H1 (cell line): ENCODE results near the gene RAB40B. TPM values are rescaled to one million over a fixed set of nuclear protein-coding genes. Genes with fewer than 3 reads are reported as not detected.

Experiments used
- CTCF ChIA-PET: fragments of 300-600 bp; sonication (Branson Sonifier 250); formaldehyde crosslinking; loops from one replicate; lab custom pipeline; 2021; ENCODE audit not compliant: partially characterized antibody; lab: Charles Lee
- POLR2A ChIA-PET: fragments of 300-600 bp; sonication (Branson Sonifier 250); formaldehyde crosslinking; loops from one replicate; lab custom pipeline; 2021; ENCODE audit warnings: inconsistent platforms; ENCODE audit not compliant: partially characterized antibody; lab: Charles Lee
- DNase-seq, 2 experiments: peaks; one replicate each; pipeline versions ENCODE4 v3.0.0 to v3.0.0-alpha.2; 2010 to 2022; ENCODE audit warnings: low spot score in 2 of 2, low read depth in 1 of 2, mixed read lengths in 1 of 2
- FAIRE-seq: peaks from 2 replicates; lab custom pipeline; 2011; peaks lifted over from hg19 to GRCh38; lab: Jason Lieb, UNC
- H2AFZ ChIP-seq: 2 replicates; pipeline ENCODE4 v1.8.1; 2012; ENCODE audit warnings: low read length, inconsistent platforms
- H2AK5ac ChIP-seq: 2 replicates; pipeline ENCODE4 v1.6.1; 2013; ENCODE audit warnings: low read depth, low read length
- H2BK120ac ChIP-seq: replicated peaks from 2 replicates; pipeline ENCODE3; 2013; ENCODE audit warnings: low read depth, low read length, inconsistent platforms
- H2BK12ac ChIP-seq: 2 replicates; pipeline ENCODE4 v1.6.1; 2013; ENCODE audit warnings: low read depth, low read length
- H2BK15ac ChIP-seq: 2 replicates; pipeline ENCODE4 v1.6.1; 2013; ENCODE audit warnings: low read length
- H2BK20ac ChIP-seq: 2 replicates; pipeline ENCODE4 v1.6.1; 2013; ENCODE audit warnings: low read length
- H2BK5ac ChIP-seq: 2 replicates; pipeline ENCODE4 v1.6.1; 2013; ENCODE audit warnings: low read depth, low read length
- H3K14ac ChIP-seq: 2 replicates; pipeline ENCODE4 v1.6.1; 2013; ENCODE audit warnings: inconsistent platforms; ENCODE audit not compliant: insufficient read length
- H3K18ac ChIP-seq: 2 replicates; pipeline ENCODE4 v1.6.1; 2013; ENCODE audit warnings: low read length; ENCODE audit errors: extremely low read depth
- H3K23ac ChIP-seq: 2 replicates; pipeline ENCODE4 v1.6.1; 2013; ENCODE audit warnings: inconsistent platforms; ENCODE audit not compliant: insufficient read length
- H3K23me2 ChIP-seq: 2 replicates; pipeline ENCODE4 v1.6.1; 2013; ENCODE audit warnings: low read depth, low read length
- H3K27ac ChIP-seq: 2 replicates; pipeline ENCODE4 v1.6.1; 2011; ENCODE audit warnings: low read depth, low read length, inconsistent platforms
- H3K27me3 ChIP-seq, 4 experiments: replicated peaks in 1 of 4; 1 replicate in 1 of 4; 2 replicates in 3 of 4; pipeline versions ENCODE4 v1.6.1 to v1.8.1; 2011 to 2013; ENCODE audit warnings: low read length in 3 of 4, mild to moderate bottlenecking in 3 of 4, inconsistent platforms in 2 of 4, mixed read lengths in 2 of 4, moderate library complexity in 1 of 4; ENCODE audit not compliant: control insufficient read depth in 3 of 4, insufficient read depth in 3 of 4; ENCODE audit errors: extremely low read depth in 1 of 4
- H3K36me3 ChIP-seq, 4 experiments: 2 replicates each; pipeline versions ENCODE4 v1.6.1 to v1.8.1; 2011 to 2013; ENCODE audit warnings: mild to moderate bottlenecking in 4 of 4, low read length in 3 of 4, moderate library complexity in 2 of 4, control low read depth in 1 of 4, inconsistent platforms in 1 of 4; ENCODE audit not compliant: insufficient read depth in 4 of 4, control insufficient read depth in 2 of 4
- H3K4ac ChIP-seq: replicated peaks from 2 replicates; pipeline ENCODE3; 2013; ENCODE audit warnings: low read length, low read depth, mixed read lengths, inconsistent platforms; ENCODE audit not compliant: insufficient read length
- H3K4me1 ChIP-seq, 4 experiments: replicated peaks in 1 of 4; 1 replicate in 1 of 4; 2 replicates in 3 of 4; pipeline versions ENCODE4 v1.6.1 to v1.8.1; 2011 to 2013; ENCODE audit warnings: low read length in 3 of 4, inconsistent platforms in 2 of 4, mixed read lengths in 1 of 4; ENCODE audit not compliant: insufficient read depth in 4 of 4, control insufficient read depth in 3 of 4
- H3K4me2 ChIP-seq, 2 experiments: 2 replicates each; pipeline versions ENCODE4 v1.6.1 to v1.8.1; 2011 to 2013; ENCODE audit warnings: low read depth in 2 of 2, low read length in 2 of 2, control low read depth in 1 of 2, inconsistent platforms in 1 of 2, mild to moderate bottlenecking in 1 of 2; ENCODE audit not compliant: insufficient read depth in 1 of 2
- H3K4me3 ChIP-seq, 4 experiments: fragments of 200-600, 300-600 bp in 1 of 4; sonication (generic), shearing (Covaris generic), sonication (Bioruptor Twin) in 1 of 4; 2 replicates each; pipeline versions ENCODE4 v1.5.1 to v1.8.1; 2011 to 2016; ENCODE audit warnings: low read length in 4 of 4, low read depth in 3 of 4, control low read depth in 2 of 4, inconsistent platforms in 2 of 4, mild to moderate bottlenecking in 2 of 4, mixed read lengths in 1 of 4, moderate library complexity in 1 of 4; ENCODE audit not compliant: insufficient read depth in 2 of 4; ENCODE audit errors: extremely low read depth in 1 of 4
- H3K56ac ChIP-seq: replicated peaks from 2 replicates; pipeline ENCODE3; 2013; ENCODE audit warnings: low read depth, mild to moderate bottlenecking, mixed read lengths, low read length, inconsistent platforms; ENCODE audit not compliant: insufficient read length
- H3K79me1 ChIP-seq: 2 replicates; pipeline ENCODE4 v1.6.1; 2013; ENCODE audit warnings: low read depth, low read length, control low read depth
- H3K79me2 ChIP-seq, 2 experiments: 2 replicates each; pipeline versions ENCODE4 v1.6.1 to v1.8.1; 2012 to 2013; ENCODE audit warnings: low read length in 2 of 2, mild to moderate bottlenecking in 2 of 2, inconsistent platforms in 1 of 2; ENCODE audit not compliant: insufficient read depth in 2 of 2, control insufficient read depth in 1 of 2
- H3K9ac ChIP-seq, 4 experiments: replicated peaks in 1 of 4; 1 replicate in 1 of 4; 2 replicates in 3 of 4; pipeline versions ENCODE4 v1.6.1 to v1.8.1; 2011 to 2013; ENCODE audit warnings: low read depth in 3 of 4, low read length in 3 of 4, control low read depth in 2 of 4, mild to moderate bottlenecking in 2 of 4, moderate library complexity in 2 of 4, inconsistent platforms in 1 of 4; ENCODE audit errors: extremely low read depth in 1 of 4
- H3K9me3 ChIP-seq, 2 experiments: 2 replicates each; pipeline versions ENCODE4 v1.6.1 to v1.8.1; 2012 to 2013; ENCODE audit warnings: mild to moderate bottlenecking in 2 of 2, moderate library complexity in 2 of 2, control low read depth in 1 of 2, inconsistent platforms in 1 of 2, low read depth in 1 of 2, low read length in 1 of 2, mixed read lengths in 1 of 2; ENCODE audit not compliant: insufficient read depth in 2 of 2
- H4K20me1 ChIP-seq, 2 experiments: replicated peaks in 1 of 2; 2 replicates each; pipeline versions ENCODE3 to v1.8.1; 2011 to 2013; ENCODE audit warnings: inconsistent platforms in 2 of 2, low read length in 2 of 2, mild to moderate bottlenecking in 1 of 2; ENCODE audit not compliant: insufficient read depth in 2 of 2, control insufficient read depth in 1 of 2
- H4K5ac ChIP-seq: 2 replicates; pipeline ENCODE4 v1.6.1; 2013; ENCODE audit warnings: low read length, low read depth, mixed read lengths, inconsistent platforms; ENCODE audit not compliant: insufficient read length
- H4K8ac ChIP-seq: 2 replicates; pipeline ENCODE4 v1.8.0; 2013; ENCODE audit warnings: mild to moderate bottlenecking, moderate library complexity, low read length, inconsistent platforms; ENCODE audit not compliant: insufficient read depth; ENCODE audit errors: extremely low read depth
- H4K91ac ChIP-seq: replicated peaks from 2 replicates; pipeline ENCODE3; 2013; ENCODE audit warnings: low read length, mixed read lengths, inconsistent platforms; ENCODE audit not compliant: insufficient read length
- CHD2 ChIP-seq: IDR thresholded peaks from 2 replicates; pipeline ENCODE4 v1.6.1; 2012; ENCODE audit warnings: low read length, improper control_type of control experiment
- CTBP2 ChIP-seq: IDR thresholded peaks from 2 replicates; pipeline ENCODE4 v1.7.0; 2011; ENCODE audit warnings: borderline replicate concordance, mild to moderate bottlenecking, moderate library complexity, mixed read lengths, low read length; ENCODE audit not compliant: insufficient read depth, insufficient read length
- KDM4A ChIP-seq: IDR thresholded peaks from one replicate; pipeline ENCODE4 v1.7.1; 2012; ENCODE audit warnings: low read depth, mild to moderate bottlenecking, moderate library complexity, low read length, inconsistent platforms; ENCODE audit not compliant: severe bottlenecking
- SIN3A ChIP-seq, 2 experiments: IDR thresholded peaks in 1 of 2; conservative IDR thresholded peaks in 1 of 2; 2 replicates each; pipeline ENCODE4 v1.6.1; 2011 to 2012; ENCODE audit warnings: low read length in 2 of 2, improper control_type of control experiment in 1 of 2, low read depth in 1 of 2, mild to moderate bottlenecking in 1 of 2
- SP2 ChIP-seq: IDR thresholded peaks from 2 replicates; pipeline ENCODE4 v1.6.1; 2012; ENCODE audit warnings: mild to moderate bottlenecking, low read length, inconsistent platforms
- TEAD4 ChIP-seq: IDR thresholded peaks from 2 replicates; pipeline ENCODE4 v1.6.1; 2012; ENCODE audit warnings: low read depth, low read length, inconsistent platforms, mixed read lengths
- WGBS, 2 experiments: shearing (Covaris generic) in 1 of 2; methylation state at CpG; one replicate each; pipeline versions ENCODE4 v1.1.6 to v1.1.7; 2013 to 2015; ENCODE audit warnings: low lambda C conversion rate in 2 of 2, mixed read lengths in 2 of 2, inconsistent platforms in 1 of 2, low coverage in 1 of 2, missing lambda C conversion rate in 1 of 2; ENCODE audit not compliant: insufficient replicate concordance in 2 of 2, insufficient coverage in 1 of 2, insufficient read length in 1 of 2; ENCODE audit errors: extremely low coverage in 1 of 2, missing lambda C conversion rate in 1 of 2; 5-methylcytosine and 5-hydroxymethylcytosine counted together
- polyA plus RNA-seq, 7 experiments: library from polyadenylated mRNA; depleted of rRNA in 3 of 7; stranded (reverse) in 5 of 7; unstranded in 2 of 7; fragments of >200 nt in 5 of 7; fragments of 200-250 nt in 2 of 7; gene quantifications; 1 replicate in 5 of 7; 2 replicates in 1 of 7; 4 replicates in 1 of 7; pipeline versions ENCODE4 v1.2.1 to v1.2.3, GENCODE V29; 2011 to 2013; ENCODE audit warnings: missing spikeins in 2 of 7, mixed read lengths in 2 of 7
- total RNA-seq: library from RNA; stranded (reverse); fragmentation: NEBNext Ultra II Directional; extraction: Animal tissue kit (Norgen Biotek cat#: 25700); gene quantifications from 2 replicates; pipeline ENCODE4 v1.2.1, GENCODE V29; 2021
- TF ChIP-seq, protein P1 (sequence below): IDR thresholded peaks from 2 replicates; pipeline ENCODE4 v1.6.1; 2012; ENCODE audit warnings: inconsistent platforms
- TF ChIP-seq, protein P2 (sequence below): IDR thresholded peaks from 2 replicates; pipeline ENCODE4 v1.6.1; 2011; ENCODE audit warnings: low read length, improper control_type of control experiment

RAB40B gene
- total and polyA plus RNA-seq, 2 of the 8 experiments (the other 6 are each of a cell fraction or from before 2014, with no cell fraction given): 3.1 to 4.6 TPM

DNA sequence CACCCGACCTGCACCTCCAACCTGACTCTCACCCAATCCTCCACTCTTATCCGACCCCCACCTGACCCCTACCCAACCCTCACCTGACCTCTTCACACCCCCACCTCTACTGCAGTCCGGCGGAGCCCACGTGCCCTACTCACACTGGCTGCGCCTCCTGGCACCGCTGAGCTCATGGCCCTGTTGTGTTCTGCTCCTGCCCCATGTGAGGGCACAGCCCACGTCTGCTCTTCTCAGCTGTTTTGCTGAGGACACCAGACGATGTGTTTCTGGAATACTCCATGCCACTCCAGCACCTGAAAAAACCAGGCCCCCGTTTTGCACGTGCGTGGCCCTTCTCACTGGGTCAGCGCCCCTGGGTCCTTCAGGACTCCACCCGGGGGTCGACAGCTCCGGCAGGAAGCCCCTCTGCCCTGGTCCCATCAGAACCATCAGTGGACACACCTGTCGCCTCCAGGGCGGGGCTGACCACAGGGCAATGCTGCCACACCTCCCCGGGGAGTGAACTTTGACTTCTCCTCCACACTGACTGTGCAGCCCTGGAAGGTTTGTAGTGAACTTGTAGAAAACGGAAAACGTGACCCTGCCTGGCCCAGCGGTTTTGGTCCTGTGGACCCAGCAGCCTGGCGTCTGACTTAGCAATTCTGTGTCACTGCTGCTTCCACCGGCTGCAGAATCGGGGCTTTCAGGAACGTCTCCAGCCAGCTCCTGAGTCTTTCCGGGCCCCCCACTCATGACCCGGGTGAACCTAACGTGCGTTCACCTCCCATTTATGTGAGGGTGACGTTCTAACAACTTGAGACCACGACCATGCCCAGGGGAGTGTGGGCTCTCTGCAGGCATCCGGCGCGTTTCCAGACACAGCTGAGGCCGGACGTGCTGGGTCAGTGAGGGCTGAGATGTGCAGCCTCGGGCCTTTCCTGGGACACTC is 5.7 kb upstream of the RAB40B start:
- ChIA-PET CTCF (interaction anchor here (1.3 to 2.2 kb wide), 3 partner anchors 8 to 71 kb away, joined by 3 to 11 read pairs (median 4); no protein-coding TSS in a partner anchor), POLR2A (interaction anchor here (0.9 to 1.1 kb wide), 2 partner anchors 9 to 27 kb away, joined by 3 read pairs; no protein-coding TSS in a partner anchor)

More for the DNA sequence above, 5.7 kb upstream of the RAB40B start:
- Histone ChIP-seq H3K79me1 (no peaks in the 10 kb centered on the region), H3K56ac (no peak overlapping the region), H3K4ac (no peak overlapping the region), H3K4me1 (peaks cover 0 to 3% (median 0%) of the 10 kb centered on the region in 4 experiments; a peak in 1 of 7 replicates), H4K5ac (no peak overlapping the region), H3K4me3 (no peak overlapping the region), H2AK5ac (no peak overlapping the region), H3K36me3 (no peaks in the 10 kb centered on the region), H2AFZ (no peak overlapping the region), H3K79me2 (no peaks in the 10 kb centered on the region), H4K20me1 (peaks cover 0 to 3% of the 10 kb centered on the region in 2 experiments), H2BK5ac (no peak overlapping the region), H3K18ac (no peak overlapping the region), H3K23me2 (peaks cover 2% of the 10 kb centered on the region; the same call in 1 of the 2 replicates), H3K27me3 (peaks cover 0 to 12% (median 3%) of the 10 kb centered on the region in 4 experiments; a peak in 4 of 7 replicates), H3K14ac (no peak overlapping the region), H3K23ac (no peak overlapping the region), H2BK120ac (no peak overlapping the region), H2BK12ac (no peak overlapping the region), H3K4me2 (no peak overlapping the region), H2BK15ac (no peak overlapping the region), H2BK20ac (no peak overlapping the region), H3K9me3 (no peaks in the 10 kb centered on the region), H3K27ac (no peak overlapping the region), H4K91ac (no peak overlapping the region), H3K9ac (no peak overlapping the region), H4K8ac (peak overlapping the region; percentile 68; the same call in 1 of the 2 replicates)
- 85% methylated on average over 31 of the region's 38 CpGs; no CpG with 5 or more reads in 1 of the 2 experiments for WGBS, 2 experiments
- TF ChIP-seq, protein P1, sequence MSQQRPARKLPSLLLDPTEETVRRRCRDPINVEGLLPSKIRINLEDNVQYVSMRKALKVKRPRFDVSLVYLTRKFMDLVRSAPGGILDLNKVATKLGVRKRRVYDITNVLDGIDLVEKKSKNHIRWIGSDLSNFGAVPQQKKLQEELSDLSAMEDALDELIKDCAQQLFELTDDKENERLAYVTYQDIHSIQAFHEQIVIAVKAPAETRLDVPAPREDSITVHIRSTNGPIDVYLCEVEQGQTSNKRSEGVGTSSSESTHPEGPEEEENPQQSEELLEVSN: no peak
- TF ChIP-seq CTBP2: no peak
- TF ChIP-seq TEAD4: no peak
- no peak for TF ChIP-seq SIN3A (conservative IDR thresholded peaks at IDR 0.05 in 1 of 2, IDR thresholded peaks at IDR 0.05 in 1 of 2; ENCODE audit: low read depth in 1 of 2, low read length in 2 of 2)
- no peak for TF ChIP-seq KDM4A
- TF ChIP-seq CHD2: no peak
- TF ChIP-seq, protein P2, sequence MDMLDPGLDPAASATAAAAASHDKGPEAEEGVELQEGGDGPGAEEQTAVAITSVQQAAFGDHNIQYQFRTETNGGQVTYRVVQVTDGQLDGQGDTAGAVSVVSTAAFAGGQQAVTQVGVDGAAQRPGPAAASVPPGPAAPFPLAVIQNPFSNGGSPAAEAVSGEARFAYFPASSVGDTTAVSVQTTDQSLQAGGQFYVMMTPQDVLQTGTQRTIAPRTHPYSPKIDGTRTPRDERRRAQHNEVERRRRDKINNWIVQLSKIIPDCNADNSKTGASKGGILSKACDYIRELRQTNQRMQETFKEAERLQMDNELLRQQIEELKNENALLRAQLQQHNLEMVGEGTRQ: no peak
- TF ChIP-seq SP2: no peak
- FAIRE-seq (no peak), DNase-seq (no peak)
